Mammary epithelial cell (primary cell): ENCODE results near the gene XYLT1.

Experiments used
- EZH2 ChIP-seq: IDR thresholded peaks from 2 replicates; pipeline ENCODE4 v1.6.1; 2012; ENCODE audit warnings: low read length, inconsistent platforms, borderline replicate concordance
- TF ChIP-seq, protein P1 (sequence below), 2 donors: IDR thresholded peaks in 1 of 2; conservative IDR thresholded peaks in 1 of 2; 2 replicates each; pipeline ENCODE4 v1.5.1; 2011 to 2012; ENCODE audit warnings: inconsistent platforms in 2 of 2, low read length in 2 of 2, mild to moderate bottlenecking in 2 of 2, control low read depth in 1 of 2, low read depth in 1 of 2; ENCODE audit not compliant: insufficient read depth in 1 of 2; ENCODE audit errors: extremely low read depth in 1 of 2

GRCh38 chr16:17519101-17519955 is 48.6 kb upstream of the XYLT1 start:
- TF ChIP-seq, protein P1, sequence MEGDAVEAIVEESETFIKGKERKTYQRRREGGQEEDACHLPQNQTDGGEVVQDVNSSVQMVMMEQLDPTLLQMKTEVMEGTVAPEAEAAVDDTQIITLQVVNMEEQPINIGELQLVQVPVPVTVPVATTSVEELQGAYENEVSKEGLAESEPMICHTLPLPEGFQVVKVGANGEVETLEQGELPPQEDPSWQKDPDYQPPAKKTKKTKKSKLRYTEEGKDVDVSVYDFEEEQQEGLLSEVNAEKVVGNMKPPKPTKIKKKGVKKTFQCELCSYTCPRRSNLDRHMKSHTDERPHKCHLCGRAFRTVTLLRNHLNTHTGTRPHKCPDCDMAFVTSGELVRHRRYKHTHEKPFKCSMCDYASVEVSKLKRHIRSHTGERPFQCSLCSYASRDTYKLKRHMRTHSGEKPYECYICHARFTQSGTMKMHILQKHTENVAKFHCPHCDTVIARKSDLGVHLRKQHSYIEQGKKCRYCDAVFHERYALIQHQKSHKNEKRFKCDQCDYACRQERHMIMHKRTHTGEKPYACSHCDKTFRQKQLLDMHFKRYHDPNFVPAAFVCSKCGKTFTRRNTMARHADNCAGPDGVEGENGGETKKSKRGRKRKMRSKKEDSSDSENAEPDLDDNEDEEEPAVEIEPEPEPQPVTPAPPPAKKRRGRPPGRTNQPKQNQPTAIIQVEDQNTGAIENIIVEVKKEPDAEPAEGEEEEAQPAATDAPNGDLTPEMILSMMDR (conservative IDR thresholded peaks at IDR 0.05 in 1 of 2, IDR thresholded peaks at IDR 0.05 in 1 of 2; ENCODE audit: extremely low read depth in 1 of 2, insufficient read depth in 1 of 2, low read depth in 1 of 2, low read length in 2 of 2) = no peak
- TF ChIP-seq EZH2 = no peak
